B cell (primary cell): Measurements from ENCODE around the gene UGDH. TPM values are rescaled to one million over a fixed set of nuclear protein-coding genes. Genes with fewer than 3 reads are reported as not detected.
A peak's percentile ranks its signal among the peaks of the same experiment; 100 is the strongest.

Experiments
- ATAC-seq: fragments of 200-7000 bp; cut with Tn5 transposase; one replicate; pipeline ENCODE4 v1.10.0; 2021; ENCODE audit warnings: low read depth, mild to moderate bottlenecking, moderate number of reproducible peaks, moderate library complexity
- CTCF ChIA-PET: fragments of 350-600 bp; sonication (Branson Sonifier 250); formaldehyde crosslinking; loops from one replicate; lab custom pipeline; 2021; ENCODE audit warnings: antibody characterized with exemption, inconsistent platforms; lab: Charles Lee
- POLR2A ChIA-PET: fragments of 350-600 bp; sonication (Branson Sonifier 250); formaldehyde crosslinking; loops from one replicate; lab custom pipeline; 2021; ENCODE audit warnings: antibody characterized with exemption; lab: Charles Lee
- DNase-seq: peaks from one replicate; pipeline ENCODE4 v3.0.0; 2013
- H2AFZ ChIP-seq: 2 replicates; pipeline ENCODE4 v1.6.1; 2012; ENCODE audit warnings: mild to moderate bottlenecking, low read depth, low read length; ENCODE audit not compliant: insufficient read depth, poor library complexity, severe bottlenecking
- H3K27ac ChIP-seq, 2 donors: 1 replicate in 1 of 2; 2 replicates in 1 of 2; pipeline ENCODE4 v1.5.1; 2012 to 2013; ENCODE audit warnings: low read length in 2 of 2, mild to moderate bottlenecking in 2 of 2, moderate library complexity in 1 of 2
- H3K27me3 ChIP-seq, 4 experiments: fragments of 200-600 bp in 1 of 4; sonication (generic) in 1 of 4; replicated peaks in 1 of 4; 1 replicate in 2 of 4; 2 replicates in 2 of 4; pipeline versions ENCODE4 v1.6.1 to v1.7.0; 2013 to 2016; ENCODE audit warnings: low read length in 3 of 4, mild to moderate bottlenecking in 2 of 4, mixed read lengths in 1 of 4, moderate library complexity in 1 of 4; ENCODE audit not compliant: insufficient read depth in 4 of 4, control insufficient read depth in 3 of 4; ENCODE audit errors: control extremely low read depth in 1 of 4
- H3K36me3 ChIP-seq, 2 experiments: replicated peaks in 1 of 2; 1 replicate in 1 of 2; 2 replicates in 1 of 2; pipeline versions ENCODE4 v1.6.1 to v1.7.1; 2013; ENCODE audit warnings: low read length in 1 of 2; ENCODE audit not compliant: insufficient read depth in 2 of 2, control insufficient read depth in 1 of 2; ENCODE audit errors: control extremely low read depth in 1 of 2, extremely low read depth in 1 of 2
- H3K4me1 ChIP-seq, 2 donors: fragments of 200-600 bp in 1 of 2; sonication (generic) in 1 of 2; 1 replicate in 1 of 2; 2 replicates in 1 of 2; pipeline versions ENCODE4 v1.5.1 to v1.6.1; 2013 to 2017; ENCODE audit warnings: low read length in 2 of 2; ENCODE audit not compliant: control insufficient read depth in 2 of 2, insufficient read depth in 2 of 2
- H3K4me2 ChIP-seq: replicated peaks from 2 replicates; pipeline ENCODE3; 2012; ENCODE audit warnings: mild to moderate bottlenecking, low read depth, low read length; ENCODE audit not compliant: poor library complexity, severe bottlenecking
- H3K4me3 ChIP-seq, 5 experiments: fragments of 200-600 bp in 1 of 5; sonication (generic) in 1 of 5; 1 replicate in 3 of 5; 2 replicates in 2 of 5; pipeline versions ENCODE4 v1.5.1 to v1.7.0; 2011 to 2016; ENCODE audit warnings: low read length in 4 of 5, mild to moderate bottlenecking in 4 of 5, low read depth in 2 of 5, control low read depth in 1 of 5, moderate library complexity in 1 of 5; ENCODE audit not compliant: insufficient read depth in 1 of 5; ENCODE audit errors: control extremely low read depth in 1 of 5, extremely low read depth in 1 of 5
- H3K79me2 ChIP-seq: fragments of 200-600 bp; sonication (generic); one replicate; pipeline ENCODE4 v1.6.0; 2016; ENCODE audit warnings: low read length; ENCODE audit not compliant: control insufficient read depth, insufficient read depth
- H3K9ac ChIP-seq: fragments of 200-600 bp; sonication (generic); 2 replicates; pipeline ENCODE4 v1.6.1; 2017; ENCODE audit warnings: mild to moderate bottlenecking, low read length, moderate library complexity
- H3K9me3 ChIP-seq, 3 donors: one replicate each; pipeline versions ENCODE4 v1.6.1 to v1.7.1; 2013; ENCODE audit warnings: low read length in 2 of 3; ENCODE audit not compliant: control insufficient read depth in 2 of 3, insufficient read depth in 1 of 3; ENCODE audit errors: control extremely low read depth in 1 of 3
- H4K20me1 ChIP-seq: 2 replicates; pipeline ENCODE4 v1.6.0; 2012; ENCODE audit warnings: mild to moderate bottlenecking, low read length; ENCODE audit not compliant: insufficient read depth, control insufficient read depth, poor library complexity, severe bottlenecking
- H3K27ac Mint-ChIP-seq: one replicate; pipeline ENCODE4 v1.8.0; 2021; ENCODE audit warnings: mixed read lengths
- H3K27me3 Mint-ChIP-seq: one replicate; pipeline ENCODE4 v1.8.0; 2021; ENCODE audit warnings: mixed read lengths
- H3K4me1 Mint-ChIP-seq: one replicate; pipeline ENCODE4 v1.8.0; 2021; ENCODE audit warnings: mixed read lengths
- H3K4me3 Mint-ChIP-seq: one replicate; pipeline ENCODE4 v1.8.0; 2021; ENCODE audit warnings: mixed read lengths
- H3K9me3 Mint-ChIP-seq: one replicate; pipeline ENCODE4 v1.8.0; 2022; ENCODE audit warnings: mixed read lengths; ENCODE audit not compliant: insufficient read depth
- CTCF ChIP-seq: fragments of 200-600 bp; IDR thresholded peaks from one replicate; pipeline ENCODE4 v1.8.0; 2022; ENCODE audit warnings: antibody characterized with exemption, mild to moderate bottlenecking
- EZH2 ChIP-seq: IDR thresholded peaks from 2 replicates; pipeline ENCODE4 v1.6.1; 2012; ENCODE audit warnings: borderline replicate concordance, low read depth, mild to moderate bottlenecking, moderate library complexity, low read length; ENCODE audit not compliant: insufficient read depth, poor library complexity, severe bottlenecking
- WGBS: methylation state at CpG from one replicate; pipeline ENCODE4 v1.1.5; 2013; ENCODE audit warnings: missing lambda C conversion rate; ENCODE audit not compliant: insufficient coverage; 5-methylcytosine and 5-hydroxymethylcytosine counted together
- intact Hi-C: fragments of 100-400 bp; cut with micrococcal nuclease; formaldehyde crosslinking; loops from one replicate; pipeline ENCODE4 v1.10.0; 2022
- polyA plus RNA-seq: library from polyadenylated mRNA; depleted of rRNA; stranded (reverse); fragments of >200 nt; gene quantifications from 2 replicates; pipeline ENCODE4 v1.2.3, GENCODE V29; 2012
- total RNA-seq, 2 donors: library from RNA; stranded (reverse); fragments of 120-200 nt in 1 of 2; gene quantifications; 1 replicate in 1 of 2; 2 replicates in 1 of 2; pipeline versions ENCODE4 v1.2.3 to v1.2.4, GENCODE V29; 2013 to 2022

UGDH gene
- total and polyA plus RNA-seq, 2 donors (not counting 1 experiment from before 2014, with no cell fraction given) = 3.5 to 25.4 TPM

GRCh38 chr4:39569209-39569608, 42.0 kb upstream of the UGDH start:
- Histone ChIP-seq H4K20me1 (peaks cover 4% of the 10 kb centered on the region), H3K9me3 (peaks cover 0 to 2% (median 0%) of the 10 kb centered on the region in 3 donors), H3K4me1 (peaks cover 10 to 18% of the 10 kb centered on the region in 2 donors), H3K27ac (peak overlapping the region; percentile 44 to 75), H3K27me3 (no peaks in the 10 kb centered on the region), H3K4me2 (peak overlapping the region; percentile 63), H3K4me3 (peak overlapping the region in 4 of 5 experiments; percentile 0 to 19 (median 4)), H2AFZ (no peak overlapping the region), H3K9ac (peak overlapping the region; percentile 33), H3K79me2 (peaks cover 69% of the 10 kb centered on the region), H3K36me3 (peaks cover 9 to 34% of the 10 kb centered on the region in 2 experiments)
- peaks cover 5% of the 10 kb centered on the region for H3K9me3 Mint-ChIP-seq
- peaks cover 32% of the 10 kb centered on the region for H3K4me1 Mint-ChIP-seq
- WGBS = 67% methylated on average over 1 of the region's 4 CpGs
- CTCF ChIA-PET = interaction anchor here (0.9 to 1.7 kb wide), 4 partner anchors 13 to 189 kb away, joined by 3 to 6 read pairs (median 3); partner anchors contain the start of gene SMIM14
- no peaks in the 10 kb centered on the region for H3K27me3 Mint-ChIP-seq
- POLR2A ChIA-PET = interaction anchor here (1.7 kb wide), 1 partner anchor 69 kb away, joined by 6 read pairs; the partner anchor contains the start of gene SMIM14
- intact Hi-C loops = loop anchor here (1.0 to 2.0 kb wide), 2 partner anchors 42 to 70 kb away; partner anchors contain the start of gene UGDH
- ATAC-seq (peak; percentile 33), DNase-seq (peak; percentile 22)
- H3K27ac Mint-ChIP-seq = peak overlapping the region; percentile 83
- peak overlapping the region; percentile 83 for H3K4me3 Mint-ChIP-seq
- TF ChIP-seq CTCF (no peak), EZH2 (no peak)

- H3K9me3 ChIP-seq = peaks cover 0 to 2% (median 0%) of the 10 kb centered on the region in 3 donors
- H4K20me1 ChIP-seq = peaks cover 4% of the 10 kb centered on the region
- peak overlapping the region; percentile 33 for H3K9ac ChIP-seq
- CTCF ChIA-PET = interaction anchor here (1.3 to 1.7 kb wide), 3 partner anchors 12 to 99 kb away, joined by 3 to 6 read pairs (median 3); partner anchors contain the start of gene SMIM14
- POLR2A ChIA-PET = interaction anchor here (1.7 kb wide), 1 partner anchor 70 kb away, joined by 6 read pairs; the partner anchor contains the start of gene SMIM14
- H3K4me3 ChIP-seq = peak overlapping the region in 4 of 5 experiments; percentile 0 to 19 (median 4)
- H3K27me3 Mint-ChIP-seq = no peaks in the 10 kb centered on the region
- H3K9me3 Mint-ChIP-seq = peaks cover 5% of the 10 kb centered on the region
- H3K27ac ChIP-seq = peak overlapping the region; percentile 7 to 75
- H3K27me3 ChIP-seq = no peaks in the 10 kb centered on the region
- peak; percentile 67 for ATAC-seq
- H3K36me3 ChIP-seq = peaks cover 11 to 39% of the 10 kb centered on the region in 2 experiments
- H3K4me1 ChIP-seq = peaks cover 10 to 16% of the 10 kb centered on the region in 2 donors
- H3K4me1 Mint-ChIP-seq = peaks cover 32% of the 10 kb centered on the region
- H3K79me2 ChIP-seq = peaks cover 69% of the 10 kb centered on the region
- DNase-seq = peak; percentile 55
- no peak overlapping the region for H2AFZ ChIP-seq
- H3K4me2 ChIP-seq = peak overlapping the region; percentile 63
- no CpG with 5 or more reads among the region's 3 CpGs for WGBS
- peak overlapping the region; percentile 83 for H3K4me3 Mint-ChIP-seq
- peak overlapping the region; percentile 83 for H3K27ac Mint-ChIP-seq
- intact Hi-C loops = loop anchor here (1.0 to 2.0 kb wide), 2 partner anchors 42 to 70 kb away; partner anchors contain the start of gene UGDH
- TF ChIP-seq EZH2 (no peak), CTCF (no peak)
Measured at GRCh38 chr4:39568805-39569204, 41.6 kb upstream of the UGDH start.
